Heart right ventricle (tissue), 16 donors: ENCODE data around the gene PTPRN2. TPM values are rescaled to one million over a fixed set of nuclear protein-coding genes. Genes with fewer than 3 reads are reported as not detected.

Experiments
- ATAC-seq, 8 donors: fragments of 200-7000 bp; cut with Tn5 transposase; one replicate each; pipeline ENCODE4 v1.9.1; 2020; ENCODE audit warnings: mild to moderate bottlenecking in 8 of 8, moderate library complexity in 8 of 8, moderate number of reproducible peaks in 1 of 8
- DNase-seq, 2 donors: peaks; one replicate each; pipeline ENCODE4 v3.0.0-alpha.2; 2020
- H3K27ac ChIP-seq, 10 donors: fragments of 200-600 bp; sonication (generic) in 2 of 10; one replicate each; pipeline versions ENCODE4 v1.5.0 to v1.8.0; 2020 to 2022; ENCODE audit warnings: mild to moderate bottlenecking in 3 of 10
- H3K27me3 ChIP-seq, 7 donors: fragments of 200-600 bp; one replicate each; pipeline ENCODE4 v1.8.0; 2021 to 2022; ENCODE audit warnings: mild to moderate bottlenecking in 2 of 7
- H3K36me3 ChIP-seq, 9 donors: fragments of 200-600 bp; sonication (generic) in 1 of 9; one replicate each; pipeline versions ENCODE4 v1.5.0 to v1.8.0; 2020 to 2022; ENCODE audit warnings: mild to moderate bottlenecking in 2 of 9
- H3K4me1 ChIP-seq, 9 donors: fragments of 200-600 bp; sonication (generic) in 1 of 9; one replicate each; pipeline versions ENCODE4 v1.5.0 to v1.8.0; 2020 to 2022; ENCODE audit warnings: mild to moderate bottlenecking in 4 of 9
- H3K4me3 ChIP-seq, 10 donors: fragments of 200-600 bp; sonication (generic) in 2 of 10; one replicate each; pipeline versions ENCODE4 v1.5.0 to v1.8.0; 2020 to 2022; ENCODE audit warnings: mild to moderate bottlenecking in 7 of 10, moderate library complexity in 2 of 10
- H3K9me3 ChIP-seq, 11 donors: fragments of 200-600 bp in 10 of 11; sonication (generic) in 2 of 11; one replicate each; pipeline versions ENCODE4 v1.5.0 to v1.8.0; 2013 to 2022; ENCODE audit warnings: mild to moderate bottlenecking in 2 of 11, control low read depth in 1 of 11, moderate library complexity in 1 of 11
- CTCF ChIP-seq, 9 donors: fragments of 200-600 bp; sonication (generic) in 2 of 9; IDR thresholded peaks; one replicate each; pipeline versions ENCODE4 v1.5.0 to v1.8.0; 2021 to 2022; ENCODE audit warnings: antibody characterized with exemption in 9 of 9, mild to moderate bottlenecking in 5 of 9, moderate library complexity in 1 of 9
- WGBS, 2 donors: extraction: QIAGEN DNeasy Blood & Tissue Kit; methylation state at CpG; one replicate each; pipeline ENCODE4 v1.1.7; 2013; ENCODE audit warnings: inconsistent platforms in 1 of 2; 5-methylcytosine and 5-hydroxymethylcytosine counted together
- intact Hi-C, 10 donors: fragments of 100-400 bp; cut with DNase I; formaldehyde crosslinking; loops; one replicate each; pipeline versions ENCODE4 v1.11.1 to v1.14.2; 2022
- polyA plus RNA-seq, 2 donors: library from polyadenylated mRNA; stranded (reverse); fragments of 200-250 nt; gene quantifications; one replicate each; pipeline ENCODE4 v1.2.3, GENCODE V29; 2013
- total RNA-seq, 10 donors: library from RNA; stranded (reverse); fragmentation: NEBNext Ultra II Directional in 3 of 10; extraction: Animal tissue kit (Norgen Biotek cat#: 25700) in 3 of 10; gene quantifications; one replicate each; pipeline versions ENCODE4 v1.2.1 to v1.2.4, GENCODE V29; 2021 to 2023
- donor health status: Arrhythmogenic right ventricular cardiomyopathy.
- donor health status: ischemic (EF 13 %, LVEDD 7.1; RV severe dilation, severe dysfunction).
- donor health status: healthy with polysubstance abuse.
- donor health status: DM: no; HTN: yes; CAD: no.
- donor health status: DM: no; HTN: no; CAD: no.
- donor health status: ischemic (EF 25% LVEDD 6.9; RV normal size, moderate dysfunction).
- donor health status: ischemic (EF 25% LVEDD 5.7; RV mildly dilated, moderate dysfunction).
- donor health status: healthy.
- donor health status: DM: yes; HTN: yes; CAD: no.
- donor health status: Ischemic cardiomyopathy.
- donor health status: ischemic (EF 35%, LVEDD 5.7; RV mildly dilated, moderate dysfunction).
- donor health status: nonischemic (EF 11% LVEDD 7.7; RV severe dilation, severe dysfunction).
- donor health status: DM: yes; HTN: yes; CAD: no.
- donor health status: PGD.
- donor health status: ischemic (EF 29% LVEDD 5.4; RV normal size, mild dysfunction).
- donor health status: nonischemic (EF 23%, LVEDD 6.1; RV moderate dilation, normal function).

PTPRN2 gene
- total and polyA plus RNA-seq, 12 donors: 0.82 to 1.8 (median 1.3) TPM

- intact Hi-C loops: loop anchor here in 1 of 10 donors (2.0 kb wide), 1 partner anchor 20 kb away; no protein-coding TSS in a partner anchor
- ATAC-seq (peak in 1 of 8 donors; percentile 44), DNase-seq (no peak)
- peaks cover 0 to 43% (median 19%) of the 10 kb centered on the region in 7 donors for H3K27me3 ChIP-seq
- no peak overlapping the region for H3K27ac ChIP-seq
- H3K4me3 ChIP-seq: no peak overlapping the region
- 93 to 96% methylated on average over 36 of the region's 36 CpGs for WGBS, 2 donors
- no peaks in the 10 kb centered on the region for H3K36me3 ChIP-seq
- TF ChIP-seq CTCF (IDR thresholded peaks at IDR 0.05): no peak
- peaks cover 0 to 4% (median 0%) of the 10 kb centered on the region in 11 donors for H3K9me3 ChIP-seq
- H3K4me1 ChIP-seq: no peaks in the 10 kb centered on the region
Measured at GRCh38 chr7:157840174-157840913, 747.3 kb downstream of the PTPRN2 start.

- Histone ChIP-seq H3K36me3 (no peaks in the 10 kb centered on the region), H3K27me3 (peaks cover 0 to 38% (median 19%) of the 10 kb centered on the region in 7 donors), H3K4me1 (no peaks in the 10 kb centered on the region), H3K27ac (no peak overlapping the region), H3K4me3 (no peak overlapping the region), H3K9me3 (peaks cover 0 to 4% (median 0%) of the 10 kb centered on the region in 11 donors)
- DNase-seq: no peak
- ATAC-seq: peak in 1 of 8 donors; percentile 17
- intact Hi-C loops: loop anchor here in 1 of 10 donors (2.0 kb wide), 1 partner anchor 21 kb away; no protein-coding TSS in a partner anchor
- no peak for TF ChIP-seq CTCF (IDR thresholded peaks at IDR 0.05)
- WGBS, 2 donors: 94 to 96% methylated on average over 9 of the region's 9 CpGs
Measured at GRCh38 chr7:157839672-157840167, 747.9 kb downstream of the PTPRN2 start.

- peak in 1 of 8 donors; percentile 17 for ATAC-seq
- WGBS, 2 donors: 86% methylated on average over 2 of the region's 2 CpGs
- no peaks in the 10 kb centered on the region for H3K4me1 ChIP-seq
- peaks cover 0 to 38% (median 19%) of the 10 kb centered on the region in 7 donors for H3K27me3 ChIP-seq
- H3K36me3 ChIP-seq: no peaks in the 10 kb centered on the region
- TF ChIP-seq CTCF (IDR thresholded peaks at IDR 0.05): no peak
- H3K4me3 ChIP-seq: no peak overlapping the region
- H3K27ac ChIP-seq: no peak overlapping the region
- intact Hi-C loops: no loop called here
- H3K9me3 ChIP-seq: peaks cover 0 to 4% (median 0%) of the 10 kb centered on the region in 11 donors
- no peak for DNase-seq
Measured at GRCh38 chr7:157839226-157839625, 748.4 kb downstream of the PTPRN2 start.

GRCh38 chr7:157837561-157837960 is 750.1 kb downstream of the PTPRN2 start:
- no peak for DNase-seq

More at GRCh38 chr7:157837561-157837960, 750.1 kb downstream of the PTPRN2 start:
- Histone ChIP-seq H3K27me3 (peaks cover 0 to 24% (median 16%) of the 10 kb centered on the region in 7 donors), H3K4me3 (no peak overlapping the region), H3K27ac (no peak overlapping the region), H3K36me3 (no peaks in the 10 kb centered on the region), H3K4me1 (no peaks in the 10 kb centered on the region), H3K9me3 (peaks cover 0 to 4% (median 0%) of the 10 kb centered on the region in 11 donors)
- 88 to 90% methylated on average over 10 of the region's 10 CpGs for WGBS, 2 donors
- intact Hi-C loops: no loop called here
- TF ChIP-seq CTCF (IDR thresholded peaks at IDR 0.05): no peak
- ATAC-seq: no peak
